SW 1271 (cell line): ENCODE measurements around the gene NIN.
A peak's percentile ranks its signal among the peaks of the same experiment; 100 is the strongest.
"Not testable (repeated sequence)": the region's sequence is repeated elsewhere in the genome, so short reads cannot be mapped to it uniquely, and the experiment has no call there.

ENCODE experiments used
- DNase-seq, 2 experiments: peaks; one replicate each; lab custom pipeline; 2025; lab: John Stamatoyannopoulos, UW

Gene NIN

GRCh38 chr14:50717811-50718210 lies 113.2 kb downstream of the NIN start:
- DNase-seq = no peak

DNA sequence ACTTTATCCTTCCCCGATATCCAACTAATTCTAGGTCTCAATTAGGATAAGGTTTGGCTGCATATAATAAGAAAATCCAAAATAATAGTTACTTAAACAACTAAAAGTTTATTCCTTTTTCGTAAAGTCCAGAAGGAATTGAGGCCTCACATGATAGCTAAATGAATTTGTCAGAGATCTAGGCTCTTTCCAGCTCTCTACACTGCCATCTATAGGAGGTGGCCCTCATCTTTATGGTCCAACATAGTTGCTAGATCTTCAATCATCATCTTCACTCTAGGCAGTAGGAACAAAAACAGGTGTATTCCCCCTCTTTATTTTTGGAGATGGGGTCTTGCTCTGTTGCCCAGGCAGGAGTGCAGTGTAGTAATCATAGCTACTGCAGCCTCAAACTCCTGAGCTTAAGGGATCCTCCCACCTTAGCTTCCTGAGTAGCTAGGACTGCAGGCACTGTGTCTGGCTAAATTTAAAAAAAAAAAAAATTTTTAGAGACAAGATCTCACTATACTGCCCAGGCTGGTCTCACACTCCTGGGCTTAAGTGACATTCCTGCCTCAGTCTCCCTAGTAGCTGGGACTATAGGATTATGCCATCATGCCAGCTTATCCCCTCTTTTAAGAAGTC lies 116.4 kb downstream of the NIN start:
- DNase-seq = peak in 1 of 2 experiments; percentile 28

GRCh38 chr14:50711043-50711442 lies 119.9 kb downstream of the NIN start:
- no peak for DNase-seq

- no peak for DNase-seq
These were observed 125.9 kb downstream of the NIN start for GRCh38 chr14:50705026-50705593.

GRCh38 chr14:50704454-50705010 lies 126.4 kb downstream of the NIN start:
- DNase-seq = no peak

- DNase-seq = no peak
These were observed 133.2 kb downstream of the NIN start for GRCh38 chr14:50697659-50698290.

GRCh38 chr14:50694260-50694659 lies 136.7 kb downstream of the NIN start:
- DNase-seq = not testable (repeated sequence)

GRCh38 chr14:50688875-50689274 lies 142.1 kb downstream of the NIN start:
- DNase-seq = no peak

DNA sequence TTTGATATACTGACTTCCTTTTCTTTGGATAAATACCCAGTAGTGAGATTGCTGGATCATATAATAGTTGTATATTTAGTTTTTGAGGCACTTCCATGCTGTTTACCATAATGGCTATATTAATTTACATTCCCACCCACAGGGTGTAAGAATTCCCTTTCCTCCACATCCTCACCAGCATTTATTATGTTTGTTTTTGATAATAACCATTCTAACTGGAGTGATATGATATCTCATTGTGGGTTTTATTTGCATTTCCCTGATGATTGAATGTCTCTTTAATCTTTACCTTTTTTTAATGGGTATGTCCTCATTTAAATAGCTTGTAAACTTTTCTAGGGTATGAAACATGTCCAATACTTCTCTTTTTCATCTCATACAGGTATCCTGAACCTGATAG lies 151.3 kb downstream of the NIN start:
- DNase-seq = no peak

DNA sequence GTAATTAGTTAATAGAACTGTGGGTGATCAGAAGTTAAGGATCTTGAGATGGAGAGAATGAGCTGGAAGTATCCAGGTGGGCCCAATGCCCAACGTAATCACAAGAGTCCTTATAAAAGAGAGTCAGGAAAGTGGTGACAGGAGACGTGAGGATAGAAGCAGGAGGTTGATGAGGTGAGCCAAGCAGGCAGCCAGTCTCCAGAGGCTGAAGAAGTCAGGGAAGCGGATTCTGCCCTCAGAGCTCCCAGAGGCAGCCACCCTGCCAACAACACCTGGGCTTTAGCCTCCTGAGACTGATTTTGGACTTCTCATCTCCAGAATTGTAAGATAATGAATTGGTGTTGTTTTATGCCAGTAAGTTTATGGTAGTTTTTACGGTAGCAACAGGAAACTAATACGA lies 152.8 kb downstream of the NIN start:
- no peak for DNase-seq

- DNase-seq = peak; percentile 21 to 88
These were observed 153.4 kb downstream of the NIN start for GRCh38 chr14:50677527-50678063.

- no peak for DNase-seq
These were observed 154.0 kb downstream of the NIN start for GRCh38 chr14:50676814-50677516.

GRCh38 chr14:50675597-50675996 lies 155.4 kb downstream of the NIN start:
- DNase-seq = peak; percentile 10 to 64

GRCh38 chr14:50670866-50671256 lies 160.1 kb downstream of the NIN start:
- DNase-seq = no peak

- DNase-seq = no peak
These were observed 160.6 kb downstream of the NIN start for GRCh38 chr14:50670196-50670865.
